ENCODE results near the gene CEP135. TPM values are rescaled to one million over a fixed set of nuclear protein-coding genes. Genes with fewer than 3 reads are reported as not detected.

Gene CEP135, protein sequence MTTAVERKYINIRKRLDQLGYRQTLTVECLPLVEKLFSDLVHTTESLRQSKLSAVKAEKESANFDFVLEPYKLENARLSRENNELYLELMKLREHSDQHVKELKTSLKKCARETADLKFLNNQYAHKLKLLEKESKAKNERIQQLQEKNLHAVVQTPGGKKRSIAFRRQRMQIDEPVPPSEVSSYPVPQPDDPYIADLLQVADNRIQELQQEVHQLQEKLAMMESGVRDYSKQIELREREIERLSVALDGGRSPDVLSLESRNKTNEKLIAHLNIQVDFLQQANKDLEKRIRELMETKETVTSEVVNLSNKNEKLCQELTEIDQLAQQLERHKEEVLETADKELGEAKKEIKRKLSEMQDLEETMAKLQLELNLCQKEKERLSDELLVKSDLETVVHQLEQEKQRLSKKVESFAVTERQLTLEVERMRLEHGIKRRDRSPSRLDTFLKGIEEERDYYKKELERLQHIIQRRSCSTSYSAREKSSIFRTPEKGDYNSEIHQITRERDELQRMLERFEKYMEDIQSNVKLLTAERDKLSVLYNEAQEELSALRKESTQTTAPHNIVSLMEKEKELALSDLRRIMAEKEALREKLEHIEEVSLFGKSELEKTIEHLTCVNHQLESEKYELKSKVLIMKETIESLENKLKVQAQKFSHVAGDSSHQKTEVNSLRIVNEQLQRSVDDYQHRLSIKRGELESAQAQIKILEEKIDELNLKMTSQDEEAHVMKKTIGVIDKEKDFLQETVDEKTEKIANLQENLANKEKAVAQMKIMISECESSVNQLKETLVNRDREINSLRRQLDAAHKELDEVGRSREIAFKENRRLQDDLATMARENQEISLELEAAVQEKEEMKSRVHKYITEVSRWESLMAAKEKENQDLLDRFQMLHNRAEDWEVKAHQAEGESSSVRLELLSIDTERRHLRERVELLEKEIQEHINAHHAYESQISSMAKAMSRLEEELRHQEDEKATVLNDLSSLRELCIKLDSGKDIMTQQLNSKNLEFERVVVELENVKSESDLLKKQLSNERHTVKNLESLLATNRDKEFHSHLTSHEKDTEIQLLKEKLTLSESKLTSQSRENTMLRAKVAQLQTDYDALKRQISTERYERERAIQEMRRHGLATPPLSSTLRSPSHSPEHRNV
- 1 to 10 TPM; 4.3 to 8.6 (median 6.9) TPM for total RNA-seq
- polyA plus RNA-seq, result 1 to 10 TPM in 2 of 3 donors, under 1 TPM in 1; 0.92 to 3.4 (median 1.8) TPM

DNA sequence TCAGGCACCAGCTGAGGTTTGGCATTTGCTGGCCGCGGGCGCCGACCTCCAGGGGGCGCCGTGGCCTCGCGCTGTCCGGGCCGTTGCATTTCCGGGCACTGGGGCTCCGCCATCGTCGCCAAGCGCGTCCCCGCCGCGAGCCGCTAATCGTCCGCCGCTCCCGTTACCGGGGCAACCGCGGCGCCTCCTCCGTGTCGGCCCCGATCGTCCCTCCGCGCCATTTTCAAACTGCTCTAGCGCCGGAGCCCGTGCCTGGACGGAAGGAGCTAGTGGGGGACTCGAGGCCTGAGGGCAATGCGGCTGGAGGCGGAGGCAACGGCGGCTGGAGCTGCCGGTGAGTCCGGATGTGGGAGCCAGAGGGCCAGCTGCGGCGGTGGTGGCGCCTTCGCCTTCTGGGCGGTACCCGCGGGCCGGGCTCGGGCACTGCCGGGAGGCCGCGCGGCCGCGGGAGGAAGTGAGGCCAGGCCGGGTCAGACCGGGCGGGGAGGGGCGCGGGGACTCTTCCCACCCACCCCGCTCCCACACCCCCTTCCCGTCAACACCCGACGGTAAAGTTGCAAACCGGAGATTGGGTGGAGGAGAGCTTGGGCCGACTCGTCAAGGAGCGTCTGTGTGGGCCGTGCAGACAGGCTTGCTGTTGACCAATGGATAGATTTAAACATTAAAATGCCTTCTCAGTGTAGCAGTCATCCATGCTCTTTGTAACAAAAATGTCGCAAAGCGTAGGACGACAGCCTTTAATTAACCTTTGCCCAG, at the start of gene CEP135:
CEP135 (plus strand) TSS at position 220 of the 756 bp plus-strand sequence. CDS start 3,186 bp downstream, outside the sequence.
- Histone ChIP-seq H3K36me3 (peaks cover 0 to under 1% (median 0%) of the 10 kb centered on the region in 4 donors), H3K4me3 (peak within 1 kb of the TSS; percentile 79 to 88 (median 84)), H3K9me3 (no peaks in the 10 kb centered on the region), H3K4me1 (peaks cover 0 to 31% (median 21%) of the 10 kb centered on the region in 4 donors), H3K27me3 (no peaks in the 10 kb centered on the region), H3K27ac (peak within 1 kb of the TSS; percentile 84 to 95 (median 88))
- DNase-seq, result peak; percentile 96
- intact Hi-C loops (cut with DNase I), result loop anchor here (2.0 to 10.0 kb wide), 4 partner anchors 94 to 958 kb away; partner anchors contain the start of genes CLOCK, EXOC1 and REST
- TF ChIP-seq, protein P1, sequence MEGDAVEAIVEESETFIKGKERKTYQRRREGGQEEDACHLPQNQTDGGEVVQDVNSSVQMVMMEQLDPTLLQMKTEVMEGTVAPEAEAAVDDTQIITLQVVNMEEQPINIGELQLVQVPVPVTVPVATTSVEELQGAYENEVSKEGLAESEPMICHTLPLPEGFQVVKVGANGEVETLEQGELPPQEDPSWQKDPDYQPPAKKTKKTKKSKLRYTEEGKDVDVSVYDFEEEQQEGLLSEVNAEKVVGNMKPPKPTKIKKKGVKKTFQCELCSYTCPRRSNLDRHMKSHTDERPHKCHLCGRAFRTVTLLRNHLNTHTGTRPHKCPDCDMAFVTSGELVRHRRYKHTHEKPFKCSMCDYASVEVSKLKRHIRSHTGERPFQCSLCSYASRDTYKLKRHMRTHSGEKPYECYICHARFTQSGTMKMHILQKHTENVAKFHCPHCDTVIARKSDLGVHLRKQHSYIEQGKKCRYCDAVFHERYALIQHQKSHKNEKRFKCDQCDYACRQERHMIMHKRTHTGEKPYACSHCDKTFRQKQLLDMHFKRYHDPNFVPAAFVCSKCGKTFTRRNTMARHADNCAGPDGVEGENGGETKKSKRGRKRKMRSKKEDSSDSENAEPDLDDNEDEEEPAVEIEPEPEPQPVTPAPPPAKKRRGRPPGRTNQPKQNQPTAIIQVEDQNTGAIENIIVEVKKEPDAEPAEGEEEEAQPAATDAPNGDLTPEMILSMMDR (IDR thresholded peaks at IDR 0.05), result peak; percentile 73 to 94 (median 88)
- no peak for TF ChIP-seq POLR2A (IDR thresholded peaks at IDR 0.05)
- no peak for TF ChIP-seq EP300 (IDR thresholded peaks at IDR 0.05)
- TF ChIP-seq POLR2AphosphoS5 (IDR thresholded peaks at IDR 0.05), result peak; percentile 9 to 62 (median 34)
- 0% methylated on average over 77 of the region's 77 CpGs for WGBS, 2 donors

DNA sequence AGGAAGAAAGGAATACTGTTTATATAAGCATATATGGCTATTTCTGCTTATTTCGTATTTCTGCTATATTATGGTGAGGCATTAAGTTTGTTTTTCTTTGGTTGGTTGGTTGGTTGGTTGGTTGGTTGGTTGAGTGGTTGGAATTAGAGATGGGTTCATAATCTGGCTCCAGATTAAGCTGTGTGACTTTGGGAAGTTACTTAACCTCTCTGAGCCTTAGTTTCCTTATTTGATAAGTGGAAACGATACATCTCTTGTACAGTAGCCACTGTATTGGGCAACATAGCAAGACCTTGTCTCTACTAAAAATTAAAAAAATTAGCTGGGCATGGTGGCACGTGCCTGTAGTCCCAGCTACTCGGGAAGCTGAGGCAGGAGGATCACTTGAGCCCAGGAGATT, 46.1 kb upstream of the CEP135 start:
- Histone ChIP-seq H3K4me3 (no peak overlapping the region), H3K36me3 (peaks cover 4 to 70% (median 16%) of the 10 kb centered on the region in 4 donors), H3K27me3 (no peaks in the 10 kb centered on the region), H3K9me3 (no peaks in the 10 kb centered on the region), H3K27ac (no peak overlapping the region), H3K4me1 (no peaks in the 10 kb centered on the region)
- TF ChIP-seq EP300 (IDR thresholded peaks at IDR 0.05) (no peak), POLR2A (IDR thresholded peaks at IDR 0.05) (no peak), POLR2AphosphoS5 (IDR thresholded peaks at IDR 0.05) (no peak)
- TF ChIP-seq, protein P1 (IDR thresholded peaks at IDR 0.05), result no peak
- no peak for DNase-seq
- WGBS, 2 donors, result 96 to 97% methylated on average over 4 of the region's 4 CpGs
- intact Hi-C loops (cut with DNase I), result no loop called here

DNA sequence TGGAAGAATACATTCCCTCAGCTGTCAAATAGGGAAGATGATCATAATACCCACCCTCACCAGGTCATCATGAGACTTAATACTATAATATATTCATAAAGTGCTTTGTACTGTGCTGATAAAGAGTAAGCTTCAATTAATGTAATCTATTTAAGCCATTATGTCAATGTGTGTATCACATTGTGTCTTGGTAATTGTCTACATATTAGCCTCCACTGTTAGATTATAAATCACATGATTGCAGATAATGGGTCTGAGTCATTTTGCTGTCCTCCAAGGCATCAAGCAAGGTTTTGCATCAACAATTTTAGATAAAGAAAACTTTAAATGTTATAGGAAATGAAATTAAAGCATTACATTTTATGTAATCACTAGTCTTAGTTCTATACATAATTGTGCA, 45.2 kb upstream of the CEP135 start:
- intact Hi-C loops (cut with DNase I), result no loop called here
- H3K4me1 ChIP-seq, result no peaks in the 10 kb centered on the region
- H3K36me3 ChIP-seq, result peaks cover 4 to 61% (median 15%) of the 10 kb centered on the region in 4 donors

More for the DNA sequence above, 45.2 kb upstream of the CEP135 start:
- H3K4me3 ChIP-seq, result no peak overlapping the region
- no peak for TF ChIP-seq POLR2AphosphoS5 (IDR thresholded peaks at IDR 0.05)
- TF ChIP-seq, protein P1 (IDR thresholded peaks at IDR 0.05), result no peak
- no peak overlapping the region for H3K27ac ChIP-seq
- no peak for DNase-seq
- no peaks in the 10 kb centered on the region for H3K9me3 ChIP-seq
- no peaks in the 10 kb centered on the region for H3K27me3 ChIP-seq

All from sigmoid colon (tissue), 7 donors.